ENCODE results near the gene CERS6. TPM values are rescaled to one million over a fixed set of nuclear protein-coding genes. Genes with fewer than 3 reads are reported as not detected.

The CERS6 gene
- polyA plus RNA-seq, 3 donors, result 50.3 to 55.1 (median 52.1) TPM

GRCh38 chr2:168719446-168719845 lies 263.4 kb downstream of the CERS6 start:
- no peak for DNase-seq (ENCODE audit: low read depth in 3 of 3, low spot score in 2 of 3)

GRCh38 chr2:168722592-168722991 lies 266.5 kb downstream of the CERS6 start:
- peak in 1 of 3 donors; percentile 23 for DNase-seq (ENCODE audit: low read depth in 3 of 3, low spot score in 2 of 3)

GRCh38 chr2:168723275-168723899 lies 267.3 kb downstream of the CERS6 start:
- DNase-seq (ENCODE audit: low read depth in 3 of 3, low spot score in 2 of 3), result no peak

- no peak for DNase-seq (ENCODE audit: low read depth in 3 of 3, low spot score in 2 of 3)
These were observed 270.3 kb downstream of the CERS6 start for GRCh38 chr2:168726375-168726774.

GRCh38 chr2:168727904-168728470 lies 271.9 kb downstream of the CERS6 start:
- DNase-seq (ENCODE audit: low read depth in 3 of 3, low spot score in 2 of 3), result no peak

GRCh38 chr2:168729455-168729854 lies 273.4 kb downstream of the CERS6 start:
- DNase-seq (ENCODE audit: low read depth in 3 of 3, low spot score in 2 of 3), result no peak

- no peak for DNase-seq (ENCODE audit: low read depth in 3 of 3, low spot score in 2 of 3)
These were observed 274.3 kb downstream of the CERS6 start for GRCh38 chr2:168730344-168730743.

- DNase-seq (ENCODE audit: low read depth in 3 of 3, low spot score in 2 of 3), result no peak
These were observed 274.9 kb downstream of the CERS6 start for GRCh38 chr2:168731002-168731401.

GRCh38 chr2:168731616-168732015 lies 275.5 kb downstream of the CERS6 start:
- no peak for DNase-seq (ENCODE audit: low read depth in 3 of 3, low spot score in 2 of 3)

- no peak for DNase-seq (ENCODE audit: low read depth in 3 of 3, low spot score in 2 of 3)
These were observed 276.0 kb downstream of the CERS6 start for GRCh38 chr2:168732100-168732499.

- no peak for DNase-seq (ENCODE audit: low read depth in 3 of 3, low spot score in 2 of 3)
These were observed 276.4 kb downstream of the CERS6 start for GRCh38 chr2:168732506-168732905.

GRCh38 chr2:168734199-168734760 lies 278.2 kb downstream of the CERS6 start:
- DNase-seq (ENCODE audit: low read depth in 3 of 3, low spot score in 2 of 3), result no peak

GRCh38 chr2:168736649-168737445 lies 280.8 kb downstream of the CERS6 start:
- DNase-seq (ENCODE audit: low read depth in 3 of 3, low spot score in 2 of 3), result no peak

GRCh38 chr2:168738062-168738461 lies 282.0 kb downstream of the CERS6 start:
- DNase-seq (ENCODE audit: low read depth in 3 of 3, low spot score in 2 of 3), result no peak

- no peak for DNase-seq (ENCODE audit: low read depth in 3 of 3, low spot score in 2 of 3)
These were observed 284.3 kb downstream of the CERS6 start for GRCh38 chr2:168740360-168740759.

- no peak for DNase-seq (ENCODE audit: low read depth in 3 of 3, low spot score in 2 of 3)
These were observed 284.7 kb downstream of the CERS6 start for GRCh38 chr2:168740788-168741187.

- no peak for DNase-seq (ENCODE audit: low read depth in 3 of 3, low spot score in 2 of 3)
These were observed 286.3 kb downstream of the CERS6 start for GRCh38 chr2:168742258-168742932.

GRCh38 chr2:168744844-168745243 lies 288.8 kb downstream of the CERS6 start:
- no peak for DNase-seq (ENCODE audit: low read depth in 3 of 3, low spot score in 2 of 3)

GRCh38 chr2:168748461-168748860 lies 292.4 kb downstream of the CERS6 start:
- no peak for DNase-seq (ENCODE audit: low read depth in 3 of 3, low spot score in 2 of 3)

GRCh38 chr2:168749297-168749696 lies 293.2 kb downstream of the CERS6 start:
- no peak for DNase-seq (ENCODE audit: low read depth in 3 of 3, low spot score in 2 of 3)

Data from right renal cortex interstitium (tissue), 3 donors.